H9 (cell line): ENCODE data around the gene OR2Y1. TPM values are rescaled to one million over a fixed set of nuclear protein-coding genes. Genes with fewer than 3 reads are reported as not detected.

Source experiments
- DNase-seq: peaks from one replicate; pipeline ENCODE4 v3.0.0-alpha.2; 2017
- H2AFZ ChIP-seq: one replicate; pipeline ENCODE4 v1.6.1; 2013; ENCODE audit warnings: mild to moderate bottlenecking, low read length, control low read depth, moderate library complexity
- H2AK5ac ChIP-seq: 2 replicates; pipeline ENCODE4 v1.6.1; 2013; ENCODE audit warnings: low read length, control low read depth, mixed read lengths; ENCODE audit not compliant: insufficient read length
- H2BK120ac ChIP-seq: one replicate; pipeline ENCODE4 v1.6.1; 2013; ENCODE audit warnings: low read depth, mild to moderate bottlenecking, low read length, control low read depth, inconsistent platforms; ENCODE audit not compliant: poor library complexity, severe bottlenecking
- H2BK12ac ChIP-seq: 2 replicates; pipeline ENCODE4 v1.6.1; 2013; ENCODE audit warnings: low read length, control low read depth, mixed read lengths, low read depth; ENCODE audit not compliant: insufficient read length
- H2BK15ac ChIP-seq: 2 replicates; pipeline ENCODE4 v1.6.1; 2013; ENCODE audit warnings: low read depth, low read length, control low read depth
- H2BK20ac ChIP-seq: one replicate; pipeline ENCODE4 v1.6.1; 2013; ENCODE audit warnings: low read depth, mild to moderate bottlenecking, low read length, control low read depth, inconsistent platforms; ENCODE audit not compliant: poor library complexity, severe bottlenecking
- H2BK5ac ChIP-seq: 2 replicates; pipeline ENCODE4 v1.6.1; 2013; ENCODE audit warnings: low read length, control low read depth, mixed read lengths; ENCODE audit not compliant: insufficient read length
- H3K14ac ChIP-seq: 2 replicates; pipeline ENCODE4 v1.6.1; 2013; ENCODE audit warnings: low read length, control low read depth; ENCODE audit not compliant: insufficient read depth
- H3K18ac ChIP-seq: 2 replicates; pipeline ENCODE4 v1.6.1; 2013; ENCODE audit warnings: low read depth, mild to moderate bottlenecking, mixed read lengths, low read length, control low read depth; ENCODE audit not compliant: insufficient read length
- H3K23ac ChIP-seq: 2 replicates; pipeline ENCODE4 v1.6.1; 2013; ENCODE audit warnings: low read length, control low read depth, mixed read lengths, low read depth; ENCODE audit not compliant: insufficient read length
- H3K23me2 ChIP-seq: 2 replicates; pipeline ENCODE4 v1.6.1; 2013; ENCODE audit warnings: low read depth, mild to moderate bottlenecking, mixed read lengths, low read length, control low read depth; ENCODE audit not compliant: insufficient read length, poor library complexity, severe bottlenecking
- H3K27ac ChIP-seq: 2 replicates; pipeline ENCODE4 v1.5.1; 2013; ENCODE audit warnings: low read length, control low read depth, mixed read lengths, low read depth; ENCODE audit not compliant: insufficient read length
- H3K27me3 ChIP-seq: 2 replicates; pipeline ENCODE4 v1.6.1; 2013; ENCODE audit warnings: low read length, control low read depth, inconsistent platforms; ENCODE audit not compliant: insufficient read depth
- H3K4ac ChIP-seq: 2 replicates; pipeline ENCODE4 v1.6.1; 2013; ENCODE audit warnings: low read depth, mild to moderate bottlenecking, control low read depth, inconsistent platforms, low read length, moderate library complexity
- H3K4me1 ChIP-seq: 2 replicates; pipeline ENCODE4 v1.6.1; 2013; ENCODE audit warnings: low read length, control low read depth, inconsistent platforms; ENCODE audit not compliant: insufficient read depth
- H3K4me2 ChIP-seq: 2 replicates; pipeline ENCODE4 v1.6.1; 2013; ENCODE audit warnings: low read length, control low read depth, mixed read lengths; ENCODE audit not compliant: insufficient read length, insufficient read depth
- H3K56ac ChIP-seq: 2 replicates; pipeline ENCODE4 v1.6.1; 2013; ENCODE audit warnings: low read depth, mild to moderate bottlenecking, mixed read lengths, low read length, control low read depth; ENCODE audit not compliant: insufficient read length
- H3K79me1 ChIP-seq: 2 replicates; pipeline ENCODE4 v1.6.1; 2013; ENCODE audit warnings: low read depth, mild to moderate bottlenecking, moderate library complexity, low read length, control low read depth, inconsistent platforms; ENCODE audit not compliant: insufficient read depth, poor library complexity, severe bottlenecking
- H3K79me2 ChIP-seq: 2 replicates; pipeline ENCODE4 v1.6.1; 2013; ENCODE audit warnings: low read length, control low read depth, inconsistent platforms; ENCODE audit not compliant: insufficient read depth
- H3K9ac ChIP-seq: 2 replicates; pipeline ENCODE4 v1.6.1; 2013; ENCODE audit warnings: low read length, control low read depth, mixed read lengths; ENCODE audit not compliant: insufficient read length; ENCODE audit errors: extremely low read depth
- H3K9me3 ChIP-seq: one replicate; pipeline ENCODE4 v1.6.1; 2013; ENCODE audit warnings: low read depth, low read length, inconsistent platforms; ENCODE audit not compliant: control insufficient read depth
- H3T11ph ChIP-seq: one replicate; pipeline ENCODE4 v1.6.1; 2013; ENCODE audit warnings: mild to moderate bottlenecking, low read length, control low read depth, inconsistent platforms
- H4K20me1 ChIP-seq: one replicate; pipeline ENCODE4 v1.6.1; 2013; ENCODE audit not compliant: control insufficient read depth, insufficient read length, insufficient read depth
- H4K5ac ChIP-seq: 2 replicates; pipeline ENCODE4 v1.6.1; 2013; ENCODE audit warnings: low read depth, mild to moderate bottlenecking, mixed read lengths, low read length, control low read depth; ENCODE audit not compliant: insufficient read length
- H4K8ac ChIP-seq: replicated peaks from 2 replicates; pipeline ENCODE4 v1.6.1; 2013; ENCODE audit warnings: low read length, control low read depth, mixed read lengths, low read depth; ENCODE audit not compliant: insufficient read length
- H4K91ac ChIP-seq: 2 replicates; pipeline ENCODE4 v1.6.1; 2013; ENCODE audit warnings: low read depth, mild to moderate bottlenecking, moderate library complexity, mixed read lengths, low read length, control low read depth; ENCODE audit not compliant: insufficient read length
- H3K27ac Mint-ChIP-seq, 3 experiments: 2 replicates in 2 of 3; 3 replicates in 1 of 3; pipeline ENCODE4 v1.8.0; 2020 to 2021; ENCODE audit warnings: mixed read lengths in 3 of 3, mild to moderate bottlenecking in 1 of 3, moderate library complexity in 1 of 3
- H3K27me3 Mint-ChIP-seq: 2 replicates; pipeline ENCODE4 v1.8.0; 2021; ENCODE audit warnings: low read depth, mild to moderate bottlenecking, moderate library complexity, mixed read lengths
- H3K36me3 Mint-ChIP-seq, 3 experiments: 2 replicates in 2 of 3; 3 replicates in 1 of 3; pipeline ENCODE4 v1.8.0; 2020 to 2021; ENCODE audit warnings: low read depth in 3 of 3, mixed read lengths in 3 of 3; ENCODE audit not compliant: insufficient read depth in 1 of 3
- H3K4me1 Mint-ChIP-seq, 2 experiments: 2 replicates each; pipeline ENCODE4 v1.8.0; 2020; ENCODE audit warnings: mixed read lengths in 2 of 2
- H3K4me3 Mint-ChIP-seq, 2 experiments: 2 replicates in 1 of 2; 3 replicates in 1 of 2; pipeline ENCODE4 v1.8.0; 2020 to 2021; ENCODE audit warnings: mild to moderate bottlenecking in 2 of 2, mixed read lengths in 2 of 2, moderate library complexity in 1 of 2
- H3K9me3 Mint-ChIP-seq, 2 experiments: 2 replicates in 1 of 2; 3 replicates in 1 of 2; pipeline ENCODE4 v1.8.0; 2020; ENCODE audit warnings: mild to moderate bottlenecking in 2 of 2, mixed read lengths in 2 of 2, moderate library complexity in 1 of 2
- CTCF ChIP-seq: fragments of 200-600 bp; sonication (generic); conservative IDR thresholded peaks from 3 replicates; pipeline ENCODE4 v1.8.0; 2021; ENCODE audit warnings: antibody characterized with exemption, mild to moderate bottlenecking
- WGBS: extraction: QIAGEN DNeasy Blood & Tissue Kit; methylation state at CpG from one replicate; pipeline ENCODE4 v1.1.7; 2013; ENCODE audit warnings: missing lambda C conversion rate, low lambda C conversion rate, mixed read lengths; ENCODE audit not compliant: insufficient read length; ENCODE audit errors: extremely low coverage; 5-methylcytosine and 5-hydroxymethylcytosine counted together
- total RNA-seq: library from RNA; stranded (reverse); gene quantifications from 2 replicates; pipeline ENCODE4 v1.2.1, GENCODE V29; 2021

The OR2Y1 gene
- total RNA-seq, 1 experiment from 2014 or later, result not detected

GRCh38 chr5:180699042-180699441 lies 40.8 kb downstream of the OR2Y1 start:
- Histone ChIP-seq H2BK5ac (no peak overlapping the region), H3K4me2 (no peak overlapping the region), H2BK15ac (no peak overlapping the region), H4K5ac (no peak overlapping the region), H3K79me1 (no peaks in the 10 kb centered on the region), H2AFZ (no peak overlapping the region), H3K14ac (no peak overlapping the region), H3K27me3 (no peaks in the 10 kb centered on the region), H3K9ac (no peak overlapping the region), H3K56ac (no peak overlapping the region), H4K91ac (no peak overlapping the region), H3K23me2 (no peaks in the 10 kb centered on the region), H3K18ac (no peak overlapping the region), H2BK12ac (no peak overlapping the region), H3T11ph (no peak overlapping the region), H2BK120ac (no peak overlapping the region), H4K8ac (no peak overlapping the region), H3K23ac (no peak overlapping the region), H2AK5ac (no peak overlapping the region), H2BK20ac (no peak overlapping the region), H3K27ac (no peak overlapping the region), H3K4ac (no peak overlapping the region), H4K20me1 (no peaks in the 10 kb centered on the region), H3K4me1 (no peaks in the 10 kb centered on the region), H3K79me2 (no peaks in the 10 kb centered on the region), H3K9me3 (no peaks in the 10 kb centered on the region)
- Mint-ChIP-seq H3K27ac (no peak overlapping the region), H3K27me3 (peaks cover 4% of the 10 kb centered on the region), H3K4me1 (peaks cover 6 to 15% of the 10 kb centered on the region in 2 experiments), H3K4me3 (no peak overlapping the region), H3K9me3 (peaks cover 28 to 32% of the 10 kb centered on the region in 2 experiments), H3K36me3 (peaks cover 6 to 30% (median 11%) of the 10 kb centered on the region in 3 experiments)
- TF ChIP-seq CTCF, result no peak
- DNase-seq, result no peak
- no CpG with 5 or more reads among the region's 1 CpG for WGBS
